GM10266 (cell line): Measurements from ENCODE around the gene RAB11FIP5.

Source experiments
- DNase-seq: peaks from one replicate; pipeline ENCODE4 v3.0.0; 2012; ENCODE audit errors: extremely low spot score
- CTCF ChIP-seq: IDR thresholded peaks from 2 replicates; pipeline ENCODE4 v1.5.1; 2012; ENCODE audit warnings: mild to moderate bottlenecking, low read depth; ENCODE audit not compliant: control insufficient read depth, insufficient read depth; ENCODE audit errors: missing control alignments

The RAB11FIP5 gene, protein sequence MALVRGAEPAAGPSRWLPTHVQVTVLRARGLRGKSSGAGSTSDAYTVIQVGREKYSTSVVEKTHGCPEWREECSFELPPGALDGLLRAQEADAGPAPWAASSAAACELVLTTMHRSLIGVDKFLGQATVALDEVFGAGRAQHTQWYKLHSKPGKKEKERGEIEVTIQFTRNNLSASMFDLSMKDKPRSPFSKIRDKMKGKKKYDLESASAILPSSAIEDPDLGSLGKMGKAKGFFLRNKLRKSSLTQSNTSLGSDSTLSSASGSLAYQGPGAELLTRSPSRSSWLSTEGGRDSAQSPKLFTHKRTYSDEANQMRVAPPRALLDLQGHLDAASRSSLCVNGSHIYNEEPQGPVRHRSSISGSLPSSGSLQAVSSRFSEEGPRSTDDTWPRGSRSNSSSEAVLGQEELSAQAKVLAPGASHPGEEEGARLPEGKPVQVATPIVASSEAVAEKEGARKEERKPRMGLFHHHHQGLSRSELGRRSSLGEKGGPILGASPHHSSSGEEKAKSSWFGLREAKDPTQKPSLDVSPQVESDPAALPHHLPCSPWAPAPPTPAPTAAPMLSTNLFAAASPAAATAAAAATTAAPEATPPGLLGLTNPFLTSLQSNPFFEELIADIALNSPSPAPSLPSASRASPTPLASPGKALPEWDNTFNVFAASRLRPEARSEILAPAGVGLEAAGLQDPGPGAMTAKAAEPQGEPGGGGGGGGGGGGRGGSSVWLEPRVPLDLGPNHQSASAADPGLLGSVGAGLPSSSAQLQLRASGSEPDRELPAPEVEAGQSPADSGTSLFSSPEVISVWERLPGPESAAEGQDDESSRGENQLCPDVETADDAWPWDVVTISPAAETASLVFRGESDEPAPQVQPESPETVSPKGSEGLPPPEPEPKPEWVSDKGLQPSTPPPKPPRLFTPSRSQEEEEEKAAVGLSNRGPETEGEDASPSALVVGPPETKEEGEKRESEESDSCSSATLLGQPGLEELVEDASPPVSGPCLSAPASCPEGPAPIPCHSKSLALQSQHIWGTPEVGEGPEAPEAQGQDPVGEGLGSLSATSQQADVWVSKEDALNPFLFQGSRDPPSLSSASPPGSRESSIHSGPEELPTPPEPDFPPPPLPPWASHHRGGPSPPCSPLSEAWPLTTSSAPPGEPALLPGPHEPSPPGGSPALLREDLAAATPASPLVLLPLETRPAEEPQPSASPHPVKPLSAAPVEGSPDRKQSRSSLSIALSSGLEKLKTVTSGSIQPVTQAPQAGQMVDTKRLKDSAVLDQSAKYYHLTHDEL (N-terminal part only)

DNA sequence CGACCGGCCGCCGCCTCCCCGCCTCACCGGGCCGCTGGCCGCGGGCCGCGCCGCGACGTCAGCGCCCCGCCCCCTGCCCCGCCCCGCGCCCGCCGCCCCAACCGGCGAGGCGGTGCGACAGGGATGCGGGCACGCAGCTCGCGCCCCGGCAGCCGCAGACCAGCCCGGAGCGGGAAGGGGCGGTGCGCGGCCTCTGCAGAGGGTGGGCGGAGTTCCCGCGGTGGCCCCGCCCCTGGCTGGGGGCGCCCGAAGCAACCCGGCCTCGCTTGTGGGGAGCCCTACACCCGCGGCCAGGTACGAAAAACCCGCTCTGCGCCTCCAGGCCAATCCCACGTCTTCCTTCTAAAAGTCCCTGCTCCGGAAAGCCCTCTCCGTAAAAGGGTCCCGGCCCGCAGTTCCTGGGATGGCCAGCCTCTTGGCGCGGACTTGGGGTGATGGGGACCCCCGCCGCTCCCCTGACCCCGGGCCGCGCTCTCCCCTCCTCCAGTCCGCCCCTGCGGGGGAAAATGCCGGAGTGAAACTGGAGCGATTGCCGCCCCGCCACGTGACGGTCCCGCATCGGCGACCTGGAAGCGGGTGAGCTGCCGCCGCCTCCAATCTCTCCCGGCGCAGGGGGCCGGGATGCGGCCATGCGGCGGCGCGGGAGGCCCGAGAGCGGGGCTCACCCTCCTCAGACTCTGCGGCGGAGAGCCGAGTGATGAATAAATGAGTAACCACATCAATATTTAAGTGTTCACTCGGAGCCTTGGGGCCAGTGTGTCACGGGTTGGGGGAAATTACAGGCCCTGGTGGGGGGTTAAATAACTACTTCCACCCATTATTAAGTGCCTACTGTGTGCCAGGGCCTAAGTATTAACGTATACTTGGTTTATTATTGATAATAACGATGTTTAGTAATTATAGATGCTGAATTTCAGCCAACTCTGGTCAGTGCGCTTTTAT lies at the start of gene RAB11FIP5:
Gene RAB11FIP5 (minus strand): TSS at position 36 of the 942 bp plus-strand sequence. CDS start 171 bp downstream, outside the sequence.
- TF ChIP-seq CTCF: no peak
- peak; percentile 81 for DNase-seq

DNA sequence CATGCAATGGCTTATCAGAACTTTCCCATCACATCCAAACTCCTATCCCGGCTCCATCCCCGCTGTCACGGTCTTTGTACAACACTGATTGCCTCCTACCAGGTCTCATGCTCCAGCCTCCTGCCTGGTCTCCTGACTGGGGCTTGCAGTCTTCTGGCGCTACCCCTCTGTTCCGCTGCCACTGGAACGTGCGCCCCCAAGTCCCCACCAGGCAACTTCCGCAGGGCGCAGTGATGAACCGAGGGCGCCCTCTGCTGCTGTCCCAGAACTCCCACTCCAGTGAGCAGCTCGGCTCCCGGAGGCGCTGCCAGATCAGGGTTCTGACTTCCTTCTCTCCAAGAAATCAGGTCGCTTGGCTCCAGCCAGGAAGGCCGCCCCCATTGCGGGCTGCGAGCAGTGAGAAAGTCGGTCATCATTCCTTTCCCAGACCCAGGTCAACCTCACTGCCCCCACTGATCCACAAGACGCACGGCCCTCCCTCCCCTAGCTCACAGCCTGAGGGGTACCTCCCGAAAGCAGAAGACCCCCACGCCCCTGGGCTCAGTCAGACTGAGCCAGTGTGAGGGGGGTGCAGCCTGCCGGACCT lies 43.9 kb upstream of the RAB11FIP5 start:
- peak; percentile 59 for TF ChIP-seq CTCF
- DNase-seq: peak; percentile 30

GRCh38 chr2:73142937-73143336 lies 30.2 kb upstream of the RAB11FIP5 start:
- TF ChIP-seq CTCF: no peak
- DNase-seq: no peak

DNA sequence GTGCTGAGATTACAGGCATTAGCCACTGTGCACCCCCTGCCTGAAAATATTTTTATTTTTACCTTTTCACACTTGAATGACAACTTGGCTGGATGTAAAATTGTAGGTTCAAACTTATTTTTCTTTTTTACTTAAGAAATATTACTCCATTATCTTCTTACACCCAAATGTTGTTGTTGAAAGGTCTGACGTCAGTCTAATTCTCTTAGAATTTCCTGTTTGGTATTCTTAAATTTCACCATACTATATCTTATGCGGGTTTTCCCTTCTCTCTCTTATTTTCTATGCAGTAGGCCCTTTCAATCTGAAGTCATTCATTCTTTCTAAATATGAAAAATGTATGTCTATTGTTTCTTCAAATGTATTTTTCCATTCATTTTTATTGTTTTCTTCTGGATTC lies 29.1 kb upstream of the RAB11FIP5 start:
- DNase-seq: no peak
- no peak for TF ChIP-seq CTCF

GRCh38 chr2:73135236-73135635 lies 22.5 kb upstream of the RAB11FIP5 start:
- TF ChIP-seq CTCF: no peak
- DNase-seq: no peak

DNA sequence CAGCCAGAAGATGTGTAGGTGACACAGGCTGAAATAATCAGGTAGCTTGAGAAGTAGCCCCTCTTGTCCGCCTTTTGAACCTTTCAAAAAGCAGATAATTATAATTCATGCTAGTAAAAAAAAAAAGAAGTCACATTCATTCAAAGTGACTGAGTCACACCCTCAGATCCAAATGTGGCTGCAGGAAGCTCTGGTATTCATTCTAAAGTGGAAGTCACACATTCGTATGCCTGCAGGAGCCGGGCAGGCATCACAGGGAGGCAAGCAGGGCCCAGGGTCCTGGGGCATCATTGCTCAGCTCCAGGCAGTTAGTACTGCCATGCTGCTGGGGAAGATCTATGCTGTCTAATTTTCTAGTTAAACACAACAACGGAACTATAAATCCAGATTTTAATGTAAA lies 21.7 kb upstream of the RAB11FIP5 start:
- no peak for DNase-seq
- no peak for TF ChIP-seq CTCF
